Measurements from ENCODE around the gene KSR1.
A peak's percentile ranks its signal among the peaks of the same experiment; 100 is the strongest.

The KSR1 gene

DNA sequence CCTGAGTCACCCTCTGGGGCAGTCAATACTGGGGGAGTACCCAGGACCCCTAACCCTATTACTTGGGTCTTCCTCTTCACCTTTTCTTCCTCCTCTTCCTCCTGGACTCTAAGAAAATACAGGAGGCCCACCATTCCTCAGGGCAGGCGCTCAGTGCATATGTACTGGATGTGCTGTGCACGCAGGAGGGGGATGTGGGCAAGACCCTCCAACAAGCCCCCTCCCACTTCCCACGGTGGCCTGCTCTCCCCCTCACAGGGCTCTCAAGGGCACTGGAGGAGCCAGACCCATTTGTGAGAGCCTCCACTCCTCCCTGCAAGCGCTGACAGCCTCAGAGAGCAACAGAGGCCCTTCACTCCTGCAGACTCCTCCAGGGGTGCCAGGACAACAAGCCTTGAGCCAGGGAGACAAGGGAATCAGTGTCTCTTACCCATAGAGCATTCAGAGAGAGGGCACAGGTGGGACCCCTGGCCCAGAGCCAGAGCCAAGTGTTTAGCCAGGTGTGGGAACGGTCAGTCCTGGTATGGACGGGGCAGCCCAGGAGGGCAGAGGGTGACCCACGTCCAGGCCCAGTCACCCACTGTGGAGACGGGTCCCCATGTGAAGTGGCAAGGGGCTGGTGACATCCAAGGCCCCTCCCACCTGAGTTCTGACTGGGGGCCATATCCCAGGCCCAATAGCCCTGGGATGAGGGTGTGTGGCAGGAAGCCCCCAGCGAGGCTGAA, 27.3 kb upstream of the KSR1 start:
- no CpG with 5 or more reads among the region's 9 CpGs for WGBS (ENCODE audit: extremely low coverage, insufficient coverage, low lambda C conversion rate)
- no peak overlapping the region for H3K4ac ChIP-seq (ENCODE audit: low read depth, low read length)
- H4K5ac ChIP-seq (ENCODE audit: low read length), result no peak overlapping the region
- H2BK5ac ChIP-seq (ENCODE audit: low read length), result no peak overlapping the region
- no peaks in the 10 kb centered on the region for H3K4me1 ChIP-seq (ENCODE audit: control insufficient read depth, low read depth, low read length)
- H2BK120ac ChIP-seq (ENCODE audit: low read depth, low read length), result no peak overlapping the region
- no peak overlapping the region for H3K4me3 ChIP-seq (ENCODE audit: low read length)
- H3K79me2 ChIP-seq (ENCODE audit: control insufficient read depth, insufficient read depth, low read length), result no peaks in the 10 kb centered on the region
- H3K4me2 ChIP-seq (ENCODE audit: low read length), result no peak overlapping the region
- H3K23ac ChIP-seq (ENCODE audit: low read length), result no peak overlapping the region
- H2AK5ac ChIP-seq (ENCODE audit: low read length), result no peak overlapping the region
- no peaks in the 10 kb centered on the region for H3K79me1 ChIP-seq (ENCODE audit: low read length)
- no peak overlapping the region for H2BK15ac ChIP-seq (replicated peaks; ENCODE audit: low read depth)
- H3K18ac ChIP-seq (ENCODE audit: low read length), result no peak overlapping the region
- no peak for DNase-seq
- no peak overlapping the region for H3K27ac ChIP-seq (ENCODE audit: low read depth, low read length)
- H3K27me3 ChIP-seq (ENCODE audit: insufficient read depth, low read length, poor library complexity), result no peaks in the 10 kb centered on the region
- no peak overlapping the region for H3K9ac ChIP-seq (ENCODE audit: low read length)
- H3K56ac ChIP-seq (ENCODE audit: low read length), result no peak overlapping the region
- H4K8ac ChIP-seq (ENCODE audit: low read depth, low read length), result no peak overlapping the region
- no peaks in the 10 kb centered on the region for H3K36me3 ChIP-seq (ENCODE audit: control insufficient read depth, insufficient read depth, low read length)

DNA sequence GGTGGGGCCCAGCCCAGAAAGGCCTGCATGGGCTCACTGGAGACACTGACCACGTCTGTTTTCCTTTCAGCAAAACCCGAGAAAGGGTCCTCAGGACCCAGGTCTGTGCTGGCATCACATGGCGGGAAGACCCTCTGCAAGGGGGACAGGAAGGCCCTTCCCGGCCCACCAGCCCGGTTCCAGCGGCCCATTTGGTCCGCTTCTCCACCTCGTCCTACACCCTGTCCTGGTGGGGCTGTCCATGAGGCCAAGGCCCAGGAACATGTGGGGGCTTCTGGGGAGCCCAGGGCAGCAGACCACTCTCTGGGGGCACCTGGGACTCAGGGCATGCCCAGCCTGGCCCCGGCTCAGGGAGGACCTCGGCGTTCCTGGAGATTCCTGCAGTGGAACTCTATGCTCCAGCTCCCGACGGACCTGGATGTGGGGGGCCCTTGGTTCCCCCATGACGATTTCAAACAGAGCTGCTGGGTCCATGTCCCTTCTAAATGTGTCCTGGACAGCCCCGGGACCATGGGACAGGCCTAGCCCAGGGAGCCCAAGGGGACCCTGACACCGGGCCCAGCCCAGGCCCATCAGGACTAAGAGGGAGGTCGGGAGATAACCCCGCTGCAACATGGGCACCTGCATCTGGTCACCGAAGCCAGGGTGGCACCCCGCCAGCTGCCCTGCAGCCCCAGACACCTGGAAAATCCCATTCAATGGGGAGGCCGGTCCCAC, 26.4 kb upstream of the KSR1 start:
- no peaks in the 10 kb centered on the region for H3K79me2 ChIP-seq (ENCODE audit: control insufficient read depth, insufficient read depth, low read length)
- H4K5ac ChIP-seq (ENCODE audit: low read length), result no peak overlapping the region
- no peaks in the 10 kb centered on the region for H3K79me1 ChIP-seq (ENCODE audit: low read length)
- H2BK5ac ChIP-seq (ENCODE audit: low read length), result no peak overlapping the region
- no peak for DNase-seq
- no peak overlapping the region for H3K56ac ChIP-seq (ENCODE audit: low read length)
- H2BK120ac ChIP-seq (ENCODE audit: low read depth, low read length), result no peak overlapping the region
- no peak overlapping the region for H3K4me3 ChIP-seq (ENCODE audit: low read length)
- H4K8ac ChIP-seq (ENCODE audit: low read depth, low read length), result no peak overlapping the region
- no peaks in the 10 kb centered on the region for H3K4me1 ChIP-seq (ENCODE audit: control insufficient read depth, low read depth, low read length)
- H2BK15ac ChIP-seq (replicated peaks; ENCODE audit: low read depth), result no peak overlapping the region
- no peak overlapping the region for H3K4me2 ChIP-seq (ENCODE audit: low read length)
- no CpG with 5 or more reads among the region's 21 CpGs for WGBS (ENCODE audit: extremely low coverage, insufficient coverage, low lambda C conversion rate)
- no peak overlapping the region for H2AK5ac ChIP-seq (ENCODE audit: low read length)
- no peak overlapping the region for H3K4ac ChIP-seq (ENCODE audit: low read depth, low read length)
- no peak overlapping the region for H3K27ac ChIP-seq (ENCODE audit: low read depth, low read length)
- H3K18ac ChIP-seq (ENCODE audit: low read length), result no peak overlapping the region
- no peaks in the 10 kb centered on the region for H3K36me3 ChIP-seq (ENCODE audit: control insufficient read depth, insufficient read depth, low read length)
- H3K9ac ChIP-seq (ENCODE audit: low read length), result no peak overlapping the region
- H3K23ac ChIP-seq (ENCODE audit: low read length), result no peak overlapping the region
- no peaks in the 10 kb centered on the region for H3K27me3 ChIP-seq (ENCODE audit: insufficient read depth, low read length, poor library complexity)

DNA sequence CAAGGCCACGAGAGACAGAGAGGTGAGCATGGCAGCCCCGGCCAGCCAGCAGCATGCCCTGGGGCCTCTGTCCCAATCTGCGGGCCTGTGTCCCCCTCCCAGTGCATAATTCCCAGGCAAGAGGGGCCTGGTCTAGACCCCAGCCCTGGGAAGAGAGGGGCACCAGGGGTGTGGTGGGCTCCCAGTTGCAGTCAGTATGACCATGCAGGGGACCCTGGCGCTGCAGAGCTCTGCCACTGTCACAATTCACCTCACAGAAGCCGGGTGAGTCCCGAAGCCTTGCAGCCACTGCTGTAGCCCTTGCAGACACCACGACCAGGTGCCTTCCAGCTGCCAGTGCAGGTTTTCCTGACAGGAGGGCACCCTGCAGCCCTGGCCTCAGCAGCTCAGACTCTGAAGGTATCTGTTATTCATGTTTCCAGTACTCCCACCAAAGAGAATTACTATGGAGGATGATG, 25.8 kb upstream of the KSR1 start:
- WGBS (ENCODE audit: extremely low coverage, insufficient coverage, low lambda C conversion rate), result no CpG with 5 or more reads among the region's 7 CpGs
- Histone ChIP-seq H3K4me3 (ENCODE audit: low read length) (no peak overlapping the region), H3K18ac (ENCODE audit: low read length) (no peak overlapping the region), H3K56ac (ENCODE audit: low read length) (no peak overlapping the region), H3K9ac (ENCODE audit: low read length) (no peak overlapping the region), H3K4ac (ENCODE audit: low read depth, low read length) (no peak overlapping the region), H4K5ac (ENCODE audit: low read length) (no peak overlapping the region), H2BK120ac (ENCODE audit: low read depth, low read length) (no peak overlapping the region), H3K36me3 (ENCODE audit: control insufficient read depth, insufficient read depth, low read length) (no peaks in the 10 kb centered on the region), H2BK15ac (replicated peaks; ENCODE audit: low read depth) (no peak overlapping the region), H3K27me3 (ENCODE audit: insufficient read depth, low read length, poor library complexity) (no peaks in the 10 kb centered on the region), H3K79me2 (ENCODE audit: control insufficient read depth, insufficient read depth, low read length) (no peaks in the 10 kb centered on the region), H2AK5ac (ENCODE audit: low read length) (no peak overlapping the region), H3K23ac (ENCODE audit: low read length) (no peak overlapping the region), H2BK5ac (ENCODE audit: low read length) (no peak overlapping the region), H3K27ac (ENCODE audit: low read depth, low read length) (no peak overlapping the region), H4K8ac (ENCODE audit: low read depth, low read length) (no peak overlapping the region), H3K4me2 (ENCODE audit: low read length) (no peak overlapping the region), H3K79me1 (ENCODE audit: low read length) (no peaks in the 10 kb centered on the region), H3K4me1 (ENCODE audit: control insufficient read depth, low read depth, low read length) (no peaks in the 10 kb centered on the region)
- no peak for DNase-seq

DNA sequence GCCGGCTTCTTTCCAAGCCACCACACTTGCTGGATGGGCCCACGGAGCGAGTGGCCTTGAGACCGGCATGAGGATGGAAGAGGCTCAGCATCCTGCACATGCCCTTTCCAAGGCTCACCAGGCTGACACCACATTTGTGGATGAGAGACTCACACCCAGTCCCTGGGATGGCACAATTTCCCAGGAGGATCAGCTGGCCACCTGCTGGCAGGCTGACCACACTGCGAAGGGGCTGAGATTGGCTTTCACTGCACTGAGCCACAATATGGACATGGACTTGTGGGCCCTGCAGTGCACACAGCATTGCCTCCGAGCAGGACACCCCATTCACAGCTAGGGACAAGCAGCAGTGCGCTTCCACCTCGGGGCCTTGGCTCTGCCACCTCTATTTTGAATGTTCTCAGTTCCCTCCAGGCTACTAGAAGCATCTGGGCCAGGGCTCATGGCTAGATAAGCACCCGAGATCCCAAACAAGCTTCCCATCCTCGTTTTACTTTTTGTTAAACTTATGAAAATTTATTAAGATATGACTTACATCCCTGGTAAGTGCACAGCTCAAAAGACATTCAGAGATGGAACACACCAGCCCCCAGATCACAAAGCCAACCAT, 25.3 kb upstream of the KSR1 start:
- Histone ChIP-seq H3K36me3 (ENCODE audit: control insufficient read depth, insufficient read depth, low read length) (no peaks in the 10 kb centered on the region), H3K18ac (ENCODE audit: low read length) (no peak overlapping the region), H3K79me1 (ENCODE audit: low read length) (no peaks in the 10 kb centered on the region), H3K27me3 (ENCODE audit: insufficient read depth, low read length, poor library complexity) (no peaks in the 10 kb centered on the region), H2AK5ac (ENCODE audit: low read length) (no peak overlapping the region), H3K9ac (ENCODE audit: low read length) (no peak overlapping the region), H2BK15ac (replicated peaks; ENCODE audit: low read depth) (no peak overlapping the region), H3K4me2 (ENCODE audit: low read length) (no peak overlapping the region), H3K79me2 (ENCODE audit: control insufficient read depth, insufficient read depth, low read length) (no peaks in the 10 kb centered on the region), H4K8ac (ENCODE audit: low read depth, low read length) (no peak overlapping the region), H3K56ac (ENCODE audit: low read length) (no peak overlapping the region), H3K27ac (ENCODE audit: low read depth, low read length) (no peak overlapping the region), H4K5ac (ENCODE audit: low read length) (no peak overlapping the region), H3K23ac (ENCODE audit: low read length) (no peak overlapping the region), H3K4me1 (ENCODE audit: control insufficient read depth, low read depth, low read length) (no peaks in the 10 kb centered on the region), H2BK5ac (ENCODE audit: low read length) (no peak overlapping the region), H3K4ac (ENCODE audit: low read depth, low read length) (no peak overlapping the region), H2BK120ac (ENCODE audit: low read depth, low read length) (no peak overlapping the region), H3K4me3 (ENCODE audit: low read length) (no peak overlapping the region)
- WGBS (ENCODE audit: extremely low coverage, insufficient coverage, low lambda C conversion rate), result no CpG with 5 or more reads among the region's 10 CpGs
- DNase-seq, result peak; percentile 59

GRCh38 chr17:27433521-27433920, 22.7 kb upstream of the KSR1 start:
- WGBS (ENCODE audit: extremely low coverage, insufficient coverage, low lambda C conversion rate), result no CpG with 5 or more reads among the region's 8 CpGs
- Histone ChIP-seq H3K23ac (ENCODE audit: low read length) (no peak overlapping the region), H3K4me2 (ENCODE audit: low read length) (no peak overlapping the region), H3K18ac (ENCODE audit: low read length) (no peak overlapping the region), H4K8ac (ENCODE audit: low read depth, low read length) (no peak overlapping the region), H2AK5ac (ENCODE audit: low read length) (no peak overlapping the region), H3K9ac (ENCODE audit: low read length) (no peak overlapping the region), H3K4me3 (ENCODE audit: low read length) (no peak overlapping the region), H4K5ac (ENCODE audit: low read length) (no peak overlapping the region), H3K56ac (ENCODE audit: low read length) (no peak overlapping the region), H3K27ac (ENCODE audit: low read depth, low read length) (no peak overlapping the region), H3K4me1 (ENCODE audit: control insufficient read depth, low read depth, low read length) (no peaks in the 10 kb centered on the region), H3K79me2 (ENCODE audit: control insufficient read depth, insufficient read depth, low read length) (no peaks in the 10 kb centered on the region), H3K27me3 (ENCODE audit: insufficient read depth, low read length, poor library complexity) (no peaks in the 10 kb centered on the region), H3K79me1 (ENCODE audit: low read length) (no peaks in the 10 kb centered on the region), H2BK15ac (replicated peaks; ENCODE audit: low read depth) (no peak overlapping the region), H3K4ac (ENCODE audit: low read depth, low read length) (no peak overlapping the region), H3K36me3 (ENCODE audit: control insufficient read depth, insufficient read depth, low read length) (no peaks in the 10 kb centered on the region), H2BK120ac (ENCODE audit: low read depth, low read length) (no peak overlapping the region), H2BK5ac (ENCODE audit: low read length) (no peak overlapping the region)
- DNase-seq, result no peak
